OCI-M1 (cell line): ENCODE measurements around the gene MUC12.
"Not testable (repeated sequence)": the region's sequence is repeated elsewhere in the genome, so short reads cannot be mapped to it uniquely, and the experiment has no call there.

Experiments
- DNase-seq: peaks from one replicate; lab custom pipeline; 2025; lab: John Stamatoyannopoulos, UW

Gene MUC12

DNA sequence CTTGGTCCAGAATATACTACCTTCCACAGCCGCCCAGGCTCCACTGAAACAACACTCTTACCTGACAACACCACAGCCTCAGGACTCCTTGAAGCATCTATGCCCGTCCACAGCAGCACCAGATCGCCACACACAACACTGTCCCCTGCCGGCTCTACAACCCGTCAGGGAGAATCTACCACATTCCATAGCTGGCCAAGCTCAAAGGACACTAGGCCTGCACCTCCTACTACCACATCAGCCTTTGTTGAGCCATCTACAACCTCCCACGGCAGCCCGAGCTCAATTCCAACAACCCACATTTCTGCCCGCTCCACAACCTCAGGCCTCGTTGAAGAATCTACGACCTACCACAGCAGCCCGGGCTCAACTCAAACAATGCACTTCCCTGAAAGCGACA lies 22.9 kb downstream of the MUC12 start:
- not testable (repeated sequence) for DNase-seq

DNA sequence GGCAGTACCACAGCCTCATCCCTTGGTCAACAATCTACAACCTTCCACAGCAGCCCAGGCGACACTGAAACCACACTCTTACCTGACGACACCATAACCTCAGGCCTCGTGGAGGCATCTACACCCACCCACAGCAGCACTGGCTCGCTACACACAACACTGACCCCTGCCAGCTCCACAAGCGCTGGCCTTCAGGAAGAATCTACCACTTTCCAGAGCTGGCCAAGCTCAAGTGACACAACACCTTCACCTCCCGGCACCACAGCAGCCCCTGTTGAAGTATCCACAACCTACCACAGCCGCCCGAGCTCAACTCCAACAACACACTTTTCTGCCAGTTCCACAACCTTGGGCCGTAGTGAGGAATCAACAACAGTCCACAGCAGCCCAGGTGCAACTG lies 25.3 kb downstream of the MUC12 start:
- not testable (repeated sequence) for DNase-seq

DNA sequence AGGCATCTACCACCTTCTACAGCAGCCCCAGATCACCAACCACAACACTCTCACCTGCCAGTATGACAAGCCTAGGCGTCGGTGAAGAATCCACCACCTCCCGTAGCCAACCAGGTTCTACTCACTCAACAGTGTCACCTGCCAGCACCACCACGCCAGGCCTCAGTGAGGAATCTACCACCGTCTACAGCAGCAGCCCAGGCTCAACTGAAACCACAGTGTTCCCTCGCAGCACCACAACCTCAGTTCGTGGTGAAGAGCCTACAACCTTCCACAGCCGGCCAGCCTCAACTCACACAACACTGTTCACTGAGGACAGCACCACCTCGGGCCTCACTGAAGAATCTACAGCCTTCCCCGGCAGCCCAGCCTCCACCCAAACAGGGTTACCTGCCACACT lies 29.2 kb downstream of the MUC12 start:
- DNase-seq: not testable (repeated sequence)

GRCh38 chr7:100999334-100999733 lies 30.0 kb downstream of the MUC12 start:
- DNase-seq: not testable (repeated sequence)

GRCh38 chr7:101000025-101000424 lies 30.7 kb downstream of the MUC12 start:
- not testable (repeated sequence) for DNase-seq

GRCh38 chr7:101002333-101002732 lies 33.0 kb downstream of the MUC12 start:
- DNase-seq: not testable (repeated sequence)

- not testable (repeated sequence) for DNase-seq
Measured at GRCh38 chr7:101007361-101007760, 38.0 kb downstream of the MUC12 start.

DNA sequence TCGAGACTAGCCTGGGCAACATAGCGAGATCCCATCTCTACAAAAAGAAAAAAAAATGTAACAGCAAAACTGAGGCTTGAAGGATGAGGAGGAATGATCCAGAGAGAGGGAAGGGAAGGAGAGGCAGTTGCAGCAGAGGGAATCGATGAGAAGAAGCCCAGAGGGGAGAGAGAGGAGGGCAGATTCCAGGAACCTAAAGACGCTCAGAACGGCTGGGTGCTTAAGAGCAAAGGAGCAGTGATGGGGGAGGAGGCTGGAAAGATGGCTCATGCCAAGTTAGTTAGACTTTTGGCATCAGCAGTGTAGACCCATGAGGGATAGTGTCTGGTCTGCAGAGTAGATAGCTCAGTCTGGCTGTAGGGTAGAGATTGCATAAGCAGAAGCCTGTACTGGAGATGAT lies 40.3 kb downstream of the MUC12 start:
- no peak for DNase-seq

- no peak for DNase-seq
Measured at GRCh38 chr7:101012931-101013330, 43.6 kb downstream of the MUC12 start.

DNA sequence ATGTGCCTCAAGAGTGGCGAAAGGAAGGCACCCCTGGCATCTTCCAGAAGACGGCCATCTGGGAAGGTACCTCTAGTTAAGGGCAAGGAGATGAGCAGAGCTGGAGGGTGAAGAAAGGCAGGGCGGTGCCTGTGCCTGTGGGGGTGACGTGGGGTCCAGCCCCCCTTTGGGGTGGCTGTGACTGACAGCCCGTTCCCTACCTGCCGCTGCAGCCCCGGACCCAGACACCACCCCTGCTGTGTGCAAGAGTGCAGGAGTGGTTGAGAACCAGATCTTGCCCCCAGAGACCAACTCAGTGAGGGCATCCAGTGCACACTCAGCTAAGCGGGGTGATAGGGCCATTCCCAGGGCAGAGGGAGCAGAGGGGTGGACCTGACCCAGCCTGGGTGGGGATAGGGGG lies 46.3 kb downstream of the MUC12 start:
- DNase-seq: no peak

- DNase-seq: peak; percentile 39
Measured at GRCh38 chr7:101017064-101017777, 47.9 kb downstream of the MUC12 start.

DNA sequence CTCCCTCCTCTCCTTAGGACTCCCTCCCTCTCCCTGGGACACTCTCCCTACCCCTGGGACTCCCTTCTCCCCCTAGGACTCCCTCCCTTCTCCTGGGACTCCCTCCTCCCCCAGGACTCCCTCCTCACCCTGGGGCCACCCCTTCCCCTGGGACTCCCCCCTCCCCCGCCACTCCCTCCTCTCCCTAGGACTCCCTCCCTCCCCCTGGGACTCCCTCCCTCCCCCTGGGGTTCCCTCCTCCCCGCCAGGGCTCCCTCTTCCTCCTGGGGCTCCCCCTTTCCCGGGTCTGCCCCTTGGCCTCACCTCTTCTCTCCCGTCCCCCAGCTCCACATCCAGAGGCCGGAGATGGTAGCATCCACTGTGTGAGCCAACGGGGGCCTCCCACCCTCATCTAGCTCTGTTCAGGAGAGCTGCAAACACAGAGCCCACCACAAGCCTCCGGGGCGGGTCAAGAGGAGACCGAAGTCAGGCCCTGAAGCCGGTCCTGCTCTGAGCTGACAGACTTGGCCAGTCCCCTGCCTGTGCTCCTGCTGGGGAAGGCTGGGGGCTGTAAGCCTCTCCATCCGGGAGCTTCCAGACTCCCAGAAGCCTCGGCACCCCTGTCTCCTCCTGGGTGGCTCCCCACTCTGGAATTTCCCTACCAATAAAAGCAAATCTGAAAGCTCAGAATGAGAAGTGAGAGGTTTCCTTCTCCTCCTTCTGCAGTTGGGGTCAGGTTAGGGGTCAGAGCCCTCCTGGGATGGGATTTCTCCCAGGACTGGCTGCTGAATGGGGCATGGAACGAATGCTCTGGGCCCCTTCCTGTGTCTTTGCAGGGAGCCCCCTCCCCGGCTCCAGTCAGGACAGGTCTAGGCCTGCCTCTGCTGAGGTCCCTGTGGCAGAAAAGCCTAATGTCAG lies 49.2 kb downstream of the MUC12 start:
- DNase-seq: no peak

DNA sequence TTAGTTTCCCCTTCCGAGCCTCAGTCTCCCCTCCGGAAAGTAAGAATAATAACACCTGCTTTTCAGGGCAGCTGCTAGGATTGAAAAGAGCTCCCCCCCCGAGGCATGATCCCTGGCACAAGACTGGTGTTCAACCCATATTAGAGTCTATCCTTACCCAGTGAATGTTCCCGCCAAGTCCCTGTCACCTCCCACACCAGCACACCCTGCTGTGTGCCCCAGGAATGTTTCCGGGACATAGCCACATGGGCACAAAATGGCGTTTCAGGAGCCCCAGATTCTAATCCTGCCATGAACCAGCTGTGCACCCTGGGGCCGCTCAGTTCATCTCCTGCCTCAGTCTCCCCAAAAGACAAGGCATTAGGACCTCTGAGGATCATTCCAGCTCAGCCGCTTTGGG lies 51.1 kb downstream of the MUC12 start:
- no peak for DNase-seq

GRCh38 chr7:101021703-101022102 lies 52.3 kb downstream of the MUC12 start:
- no peak for DNase-seq

GRCh38 chr7:101023839-101024238 lies 54.5 kb downstream of the MUC12 start:
- no peak for DNase-seq

DNA sequence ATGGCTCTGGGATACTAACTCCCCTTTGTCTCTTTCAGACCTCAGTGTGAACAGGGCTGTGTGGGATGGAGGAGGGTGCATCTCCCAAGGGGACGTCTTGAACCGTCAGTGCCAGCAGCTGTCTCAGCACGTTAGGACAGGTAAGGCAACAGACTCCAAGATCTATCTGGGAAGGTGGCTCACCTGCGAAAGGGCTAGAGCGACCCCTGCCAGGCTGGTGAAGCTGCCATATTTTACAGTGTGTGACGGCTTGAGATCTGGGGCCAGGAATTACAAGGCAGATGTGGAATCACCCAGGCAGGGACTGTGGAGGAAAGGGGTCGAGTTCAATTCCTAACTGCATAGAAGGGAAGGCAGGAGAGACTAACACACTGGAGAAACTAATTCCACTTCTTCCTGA lies 61.7 kb downstream of the MUC12 start:
- no peak for DNase-seq

DNA sequence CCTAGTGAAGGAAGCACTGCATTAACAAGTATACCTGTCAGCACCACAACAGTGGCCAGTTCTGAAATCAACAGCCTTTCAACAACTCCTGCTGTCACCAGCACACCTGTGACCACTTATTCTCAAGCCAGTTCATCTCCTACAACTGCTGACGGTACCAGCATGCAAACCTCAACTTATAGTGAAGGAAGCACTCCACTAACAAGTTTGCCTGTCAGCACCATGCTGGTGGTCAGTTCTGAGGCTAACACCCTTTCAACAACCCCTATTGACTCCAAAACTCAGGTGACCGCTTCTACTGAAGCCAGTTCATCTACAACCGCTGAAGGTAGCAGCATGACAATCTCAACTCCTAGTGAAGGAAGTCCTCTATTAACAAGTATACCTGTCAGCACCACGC lies 66.6 kb downstream of the MUC12 start:
- DNase-seq: no peak

DNA sequence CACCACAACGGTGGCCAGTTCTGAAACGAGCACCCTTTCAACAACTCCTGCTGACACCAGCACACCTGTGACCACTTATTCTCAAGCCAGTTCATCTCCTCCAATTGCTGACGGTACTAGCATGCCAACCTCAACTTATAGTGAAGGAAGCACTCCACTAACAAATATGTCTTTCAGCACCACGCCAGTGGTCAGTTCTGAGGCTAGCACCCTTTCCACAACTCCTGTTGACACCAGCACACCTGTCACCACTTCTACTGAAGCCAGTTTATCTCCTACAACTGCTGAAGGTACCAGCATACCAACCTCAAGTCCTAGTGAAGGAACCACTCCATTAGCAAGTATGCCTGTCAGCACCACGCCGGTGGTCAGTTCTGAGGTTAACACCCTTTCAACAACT lies 71.9 kb downstream of the MUC12 start:
- not testable (repeated sequence) for DNase-seq

GRCh38 chr7:101058355-101058754 lies 89.0 kb downstream of the MUC12 start:
- DNase-seq: peak; percentile 85

- no peak for DNase-seq
Measured at GRCh38 chr7:101059620-101059942, 90.2 kb downstream of the MUC12 start.

DNA sequence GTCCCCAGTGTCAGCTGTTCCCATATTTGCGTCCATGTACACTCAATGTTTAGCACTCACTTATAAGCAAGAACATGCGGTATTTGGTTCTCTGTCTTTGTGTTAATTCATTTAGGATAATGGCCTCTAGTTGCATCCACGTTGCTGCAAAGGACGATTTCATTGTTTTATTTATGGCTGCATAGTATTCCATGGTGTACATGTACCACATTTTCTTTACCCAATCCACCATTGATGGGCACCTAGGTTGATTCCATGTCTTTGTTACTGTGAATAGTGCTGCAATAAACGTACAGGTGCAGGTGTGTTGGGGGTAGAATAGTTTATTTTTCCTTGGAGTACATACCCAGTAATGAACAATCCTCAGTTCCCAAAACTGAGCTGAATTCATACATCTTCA lies 91.6 kb downstream of the MUC12 start:
- DNase-seq: no peak

DNA sequence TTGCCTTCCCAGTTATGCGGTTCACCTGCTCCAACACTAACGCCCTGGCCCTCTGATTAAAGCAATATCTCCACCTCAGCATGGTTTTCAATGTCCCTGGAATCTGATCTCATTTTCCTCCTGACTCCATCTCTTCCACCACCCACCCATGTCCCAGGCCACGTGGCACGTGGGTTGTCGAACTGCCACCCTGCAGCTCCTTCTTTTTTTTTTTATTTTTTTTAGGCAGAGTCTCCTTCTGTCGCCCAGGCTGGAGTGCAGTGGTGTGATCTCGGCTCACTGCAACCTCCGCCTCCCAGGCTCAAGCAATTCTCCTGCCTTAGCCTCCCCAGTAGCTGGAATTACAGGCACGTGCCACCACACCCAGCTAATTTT lies 94.8 kb downstream of the MUC12 start:
- not testable (repeated sequence) for DNase-seq

DNA sequence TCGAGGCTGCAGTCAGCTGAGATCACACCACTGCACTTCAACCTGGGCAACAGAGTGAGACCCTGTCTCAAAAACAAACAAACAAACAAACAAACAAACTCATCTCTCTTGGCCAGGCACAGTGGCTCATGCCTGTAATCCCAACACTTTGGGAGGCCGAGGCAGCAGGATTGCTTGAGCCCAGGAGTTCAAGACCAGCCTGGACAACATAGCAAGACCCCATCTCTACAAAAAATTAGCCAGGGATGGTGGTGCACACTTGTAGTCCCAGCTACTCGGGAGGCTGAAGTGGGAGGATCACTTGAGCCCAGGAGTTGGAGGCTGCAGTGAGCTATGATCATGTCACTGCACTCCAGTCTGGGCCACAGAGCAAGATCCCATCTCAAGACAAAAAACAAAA lies 95.8 kb downstream of the MUC12 start:
- DNase-seq: not testable (repeated sequence)
